HG02884 (cell line): ENCODE data around the gene ORC3.
"Not testable (repeated sequence)": the region's sequence is repeated elsewhere in the genome, so short reads cannot be mapped to it uniquely, and the experiment has no call there.

Experiments
- ATAC-seq: cut with Tn5 transposase; IDR thresholded peaks from one replicate; pipeline ENCODE4 v1.9.1; 2021; ENCODE audit warnings: mild to moderate bottlenecking, moderate library complexity; ENCODE audit not compliant: unreplicated experiment

ORC3 gene

GRCh38 chr6:87690441-87690840, 100.5 kb downstream of the ORC3 start:
- no peak for ATAC-seq

GRCh38 chr6:87692086-87692485, 102.2 kb downstream of the ORC3 start:
- ATAC-seq: no peak

GRCh38 chr6:87696817-87697216, 106.9 kb downstream of the ORC3 start:
- not testable (repeated sequence) for ATAC-seq

GRCh38 chr6:87697581-87698546, 107.9 kb downstream of the ORC3 start:
- no peak for ATAC-seq

- ATAC-seq: no peak
Measured at GRCh38 chr6:87698547-87699006, 108.6 kb downstream of the ORC3 start.

- no peak for ATAC-seq
Measured at GRCh38 chr6:87699576-87699975, 109.6 kb downstream of the ORC3 start.

GRCh38 chr6:87700397-87701343, 110.7 kb downstream of the ORC3 start:
- ATAC-seq: no peak

GRCh38 chr6:87701344-87701675, 111.4 kb downstream of the ORC3 start:
- ATAC-seq: no peak

- ATAC-seq: peak; percentile 56
Measured at GRCh38 chr6:87701676-87702588, 112.0 kb downstream of the ORC3 start, which contains the start of gene AKIRIN2. Gene AKIRIN2, minus strand, starts transcription at chr6:87702233. Its CDS starts 549 bp downstream, at chr6:87701684.

- ATAC-seq: peak; percentile 12
Measured at GRCh38 chr6:87702589-87702945, 112.6 kb downstream of the ORC3 start.

GRCh38 chr6:87703039-87703438, 113.1 kb downstream of the ORC3 start:
- ATAC-seq: not testable (repeated sequence)

GRCh38 chr6:87705070-87705691, 115.2 kb downstream of the ORC3 start:
- peak; percentile 60 for ATAC-seq

- ATAC-seq: no peak
Measured at GRCh38 chr6:87706187-87706966, 116.4 kb downstream of the ORC3 start.

GRCh38 chr6:87708581-87709427, 118.9 kb downstream of the ORC3 start:
- ATAC-seq: not testable (repeated sequence)

GRCh38 chr6:87710090-87710489, 120.2 kb downstream of the ORC3 start:
- no peak for ATAC-seq

GRCh38 chr6:87712713-87713112, 122.8 kb downstream of the ORC3 start:
- ATAC-seq: not testable (repeated sequence)

- no peak for ATAC-seq
Measured at GRCh38 chr6:87714093-87714842, 124.3 kb downstream of the ORC3 start.
